ENCODE data around the gene TRAT1.

DNA sequence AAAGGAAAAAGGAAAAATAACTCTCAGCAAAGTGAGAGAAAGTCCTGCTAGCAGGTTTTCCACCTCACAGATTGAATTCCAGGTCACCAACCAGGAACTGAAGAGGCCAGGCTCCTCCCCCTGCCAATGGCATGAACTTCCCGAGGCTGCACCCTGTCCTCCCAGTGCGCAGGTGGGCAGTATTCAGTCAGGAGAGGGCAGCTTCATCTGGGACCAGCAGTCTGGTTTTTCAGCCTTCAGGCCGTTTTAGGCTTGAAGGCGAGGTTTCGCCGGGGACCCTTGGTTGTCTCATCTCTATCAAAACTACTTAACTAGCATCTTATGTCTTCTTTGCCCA lies 41.2 kb downstream of the TRAT1 start:
- TF ChIP-seq, protein P1, sequence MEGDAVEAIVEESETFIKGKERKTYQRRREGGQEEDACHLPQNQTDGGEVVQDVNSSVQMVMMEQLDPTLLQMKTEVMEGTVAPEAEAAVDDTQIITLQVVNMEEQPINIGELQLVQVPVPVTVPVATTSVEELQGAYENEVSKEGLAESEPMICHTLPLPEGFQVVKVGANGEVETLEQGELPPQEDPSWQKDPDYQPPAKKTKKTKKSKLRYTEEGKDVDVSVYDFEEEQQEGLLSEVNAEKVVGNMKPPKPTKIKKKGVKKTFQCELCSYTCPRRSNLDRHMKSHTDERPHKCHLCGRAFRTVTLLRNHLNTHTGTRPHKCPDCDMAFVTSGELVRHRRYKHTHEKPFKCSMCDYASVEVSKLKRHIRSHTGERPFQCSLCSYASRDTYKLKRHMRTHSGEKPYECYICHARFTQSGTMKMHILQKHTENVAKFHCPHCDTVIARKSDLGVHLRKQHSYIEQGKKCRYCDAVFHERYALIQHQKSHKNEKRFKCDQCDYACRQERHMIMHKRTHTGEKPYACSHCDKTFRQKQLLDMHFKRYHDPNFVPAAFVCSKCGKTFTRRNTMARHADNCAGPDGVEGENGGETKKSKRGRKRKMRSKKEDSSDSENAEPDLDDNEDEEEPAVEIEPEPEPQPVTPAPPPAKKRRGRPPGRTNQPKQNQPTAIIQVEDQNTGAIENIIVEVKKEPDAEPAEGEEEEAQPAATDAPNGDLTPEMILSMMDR (conservative IDR thresholded peaks at IDR 0.05; ENCODE audit: low read length), result no peak
- TF ChIP-seq EZH2phosphoT487 (IDR thresholded peaks at IDR 0.05; ENCODE audit: borderline replicate concordance, low read depth, low read length), result no peak

Data from OCI-LY7 (cell line).